Nucleus accumbens (tissue), 56 donors: Measurements from ENCODE around the gene CD52.
A peak's percentile ranks its signal among the peaks of the same experiment; 100 is the strongest.

ENCODE experiments used
- DNase-seq, 56 donors: peaks; one replicate each; lab custom pipeline; 2025; lab: John Stamatoyannopoulos, UW

CD52 gene

DNA sequence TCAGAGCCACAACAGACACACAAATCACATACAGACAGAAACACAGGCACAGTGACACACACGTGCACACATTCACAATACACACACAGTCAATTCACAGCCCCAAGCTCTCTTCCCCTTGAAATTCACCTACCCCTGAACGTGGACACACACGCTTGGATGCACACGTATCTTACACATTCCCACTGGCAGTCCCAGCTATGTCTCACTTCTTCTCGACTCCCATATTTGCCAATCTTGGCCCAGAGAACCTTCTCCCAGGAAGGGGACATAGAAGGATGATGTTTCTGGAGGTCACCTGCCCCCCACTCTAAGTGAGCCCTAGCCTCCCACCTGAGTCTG is 34.6 kb downstream of the CD52 start:
- no peak for DNase-seq

DNA sequence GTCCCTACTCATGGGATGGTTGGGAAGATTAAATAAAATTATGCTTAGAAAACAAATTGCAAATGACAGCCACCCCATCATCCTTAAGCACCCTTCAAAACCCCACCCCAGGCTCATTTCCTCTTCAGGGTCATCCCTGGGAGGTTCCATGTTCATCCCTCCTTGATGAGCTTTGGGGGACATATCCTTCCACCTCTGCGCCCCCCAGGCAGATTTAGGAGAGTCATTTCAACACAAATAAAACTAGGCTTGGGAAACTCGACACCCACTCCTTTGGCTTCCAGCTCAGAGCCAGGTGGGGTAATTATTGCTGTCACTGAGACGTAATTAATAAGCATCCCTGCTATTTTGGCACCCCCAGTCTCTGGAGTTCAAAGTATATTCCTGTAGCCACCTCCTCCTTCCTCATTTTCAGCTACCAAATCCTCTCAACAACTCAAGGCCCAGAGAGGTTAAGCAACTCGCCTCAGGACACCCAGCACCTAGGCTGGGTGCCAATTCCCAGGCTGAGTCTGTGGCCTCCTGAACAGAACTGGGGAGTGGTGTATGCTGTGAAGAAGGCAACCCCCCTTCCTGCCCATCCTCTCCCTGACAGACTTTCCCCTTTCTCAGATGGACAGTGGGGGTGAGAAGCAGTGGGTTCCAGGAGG is 35.6 kb downstream of the CD52 start:
- no peak for DNase-seq

DNA sequence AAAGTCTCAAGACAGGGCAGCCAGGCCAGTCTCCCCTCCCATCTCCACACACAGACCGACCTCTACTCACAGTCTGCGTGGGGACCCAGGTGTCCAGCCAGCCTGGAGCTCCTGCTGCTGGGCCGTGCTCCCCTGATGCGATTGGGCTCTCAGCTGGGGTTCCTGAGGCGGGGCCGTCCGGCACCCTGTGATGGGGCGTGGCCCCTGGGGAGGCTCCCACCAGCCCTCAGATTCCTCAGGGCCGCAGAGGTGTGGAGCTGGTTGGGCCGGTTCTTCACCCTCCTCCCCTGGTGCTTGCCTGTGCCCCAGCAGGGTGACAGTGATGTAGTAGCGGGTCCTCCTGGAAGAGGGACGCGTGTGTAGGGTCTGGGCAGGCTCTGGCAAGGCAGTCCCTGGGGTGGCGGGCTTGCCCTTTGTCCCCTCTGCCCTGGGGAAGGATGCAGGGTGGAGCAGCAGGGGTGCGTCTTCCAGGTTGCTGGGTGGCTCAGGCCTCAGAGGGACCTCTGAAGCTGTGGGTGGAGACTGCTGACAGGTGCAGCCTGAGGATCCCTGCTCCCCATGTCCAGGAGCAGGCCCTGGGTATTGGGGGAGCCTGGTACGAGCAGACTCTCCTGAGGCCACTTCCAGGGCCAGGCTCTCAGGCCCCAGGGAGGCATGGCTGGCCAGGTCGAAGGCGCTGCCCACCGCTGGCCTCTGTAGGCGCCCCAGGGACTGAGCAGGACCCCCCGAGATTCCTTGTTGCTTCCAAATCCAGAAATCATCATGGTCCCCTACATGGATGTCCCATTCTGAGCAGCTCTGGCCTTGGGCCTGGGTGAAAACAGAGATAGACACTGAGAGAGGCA is 36.4 kb downstream of the CD52 start, which contains the start of gene CRYBG2:
CRYBG2 (minus strand) TSS at position 155 of the 845 bp plus-strand sequence. CDS start 7,473 bp downstream, outside the sequence.
- DNase-seq = no peak

- DNase-seq = no peak
Observed at GRCh38 chr1:26354972-26355371, 37.2 kb downstream of the CD52 start.

DNA sequence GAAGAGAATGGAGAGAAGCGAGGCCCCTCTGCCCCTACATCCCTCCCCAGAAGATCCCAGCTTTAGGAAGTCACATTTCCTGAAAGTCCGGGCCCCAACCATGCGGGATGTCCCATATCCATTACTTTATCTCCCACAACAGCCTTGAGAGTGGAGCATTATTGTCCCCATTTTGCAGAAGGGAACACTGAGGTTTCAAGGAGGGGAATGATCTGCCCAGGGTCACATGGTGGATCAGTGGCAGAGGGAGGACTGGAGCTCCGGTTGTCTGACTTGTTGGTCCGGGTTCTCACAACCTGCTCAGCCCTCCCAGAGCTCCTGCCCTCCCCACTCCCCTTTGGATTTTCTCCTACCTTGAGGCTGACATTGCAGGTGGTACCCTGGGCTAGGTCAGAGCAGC is 38.3 kb downstream of the CD52 start:
- no peak for DNase-seq

- DNase-seq = no peak
Observed at GRCh38 chr1:26357121-26357602, 39.4 kb downstream of the CD52 start.

GRCh38 chr1:26358411-26359384 is 40.9 kb downstream of the CD52 start:
- no peak for DNase-seq

DNA sequence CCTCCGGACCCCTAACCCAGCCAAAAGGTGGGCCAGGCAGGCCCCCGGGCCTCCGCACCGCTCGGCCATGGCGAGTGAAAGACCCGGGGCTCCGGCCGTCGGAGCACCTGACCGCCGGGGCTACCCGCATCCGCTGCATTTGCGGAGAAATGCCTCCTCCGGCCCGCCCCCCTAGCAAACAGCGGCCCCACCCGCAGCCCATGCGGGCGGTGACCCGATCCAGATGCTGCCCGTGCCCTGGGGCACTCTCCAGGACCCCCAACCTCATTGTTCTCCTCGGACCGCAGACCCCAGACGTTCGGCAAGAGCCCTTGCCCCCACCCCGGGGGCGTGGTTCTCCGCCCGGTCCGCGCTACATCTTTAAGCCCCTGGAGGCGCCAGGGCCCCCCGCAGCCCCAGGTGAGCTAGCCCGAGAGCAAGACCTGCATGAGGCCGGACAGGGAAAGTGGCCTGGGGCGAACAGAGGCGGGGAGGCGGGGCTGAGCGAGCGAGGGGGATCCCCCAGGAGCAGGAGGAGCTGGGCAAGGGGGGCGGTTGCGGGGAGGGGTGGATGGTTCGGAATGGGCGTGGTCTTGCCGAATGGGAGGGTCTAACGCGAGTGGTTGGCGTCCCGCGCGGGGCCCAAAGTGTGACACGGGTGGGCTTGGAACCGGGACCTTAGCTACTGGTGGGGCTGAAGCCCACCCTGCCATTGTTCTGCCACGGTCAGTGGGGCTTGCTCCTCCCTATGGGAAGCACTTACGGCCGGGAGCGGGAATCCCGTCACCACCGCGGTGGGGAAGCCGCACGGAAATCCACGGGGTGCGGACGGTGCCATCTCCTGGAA is 42.4 kb downstream of the CD52 start:
- no peak for DNase-seq

DNA sequence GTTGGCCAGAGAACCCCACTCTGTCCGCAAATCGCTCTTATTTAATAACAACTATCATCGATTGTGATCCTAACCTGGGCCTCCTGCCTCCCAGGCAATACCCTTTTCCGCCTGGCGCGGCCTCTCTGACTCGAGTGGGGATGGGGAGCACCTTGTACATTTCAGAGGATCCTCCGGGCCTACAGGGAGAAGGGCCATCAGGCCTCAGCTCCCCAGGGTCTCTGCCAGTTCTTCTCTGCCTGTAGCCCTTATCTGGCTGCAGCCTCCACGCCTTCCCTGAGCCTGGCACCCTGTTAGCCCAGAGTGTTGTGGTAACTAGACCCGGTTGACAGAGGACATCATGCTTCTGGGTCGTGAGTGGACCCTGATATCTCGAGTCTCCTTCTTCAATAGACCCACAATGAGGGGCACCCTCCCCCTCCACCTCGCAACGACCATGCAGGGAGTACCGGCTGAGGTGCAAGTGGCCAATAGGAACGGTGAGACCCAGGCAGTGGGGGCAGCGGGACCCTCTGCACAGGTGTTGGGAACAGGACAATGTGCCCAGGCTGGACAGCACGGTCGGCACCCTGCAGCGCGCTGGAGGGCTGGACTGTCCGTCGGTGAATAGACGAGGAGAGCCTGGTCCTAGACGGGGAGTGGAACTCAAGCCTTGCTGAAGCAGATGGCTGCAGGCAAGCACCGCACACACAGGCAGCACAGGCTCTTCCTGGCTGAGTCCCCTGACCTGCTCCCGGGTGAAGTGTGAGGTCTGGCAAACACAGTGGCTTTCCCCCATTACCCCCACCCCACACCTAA is 43.2 kb downstream of the CD52 start:
- no peak for DNase-seq

GRCh38 chr1:26361605-26362122 is 43.9 kb downstream of the CD52 start:
- DNase-seq = no peak

GRCh38 chr1:26362331-26362730 is 44.6 kb downstream of the CD52 start:
- DNase-seq = no peak

DNA sequence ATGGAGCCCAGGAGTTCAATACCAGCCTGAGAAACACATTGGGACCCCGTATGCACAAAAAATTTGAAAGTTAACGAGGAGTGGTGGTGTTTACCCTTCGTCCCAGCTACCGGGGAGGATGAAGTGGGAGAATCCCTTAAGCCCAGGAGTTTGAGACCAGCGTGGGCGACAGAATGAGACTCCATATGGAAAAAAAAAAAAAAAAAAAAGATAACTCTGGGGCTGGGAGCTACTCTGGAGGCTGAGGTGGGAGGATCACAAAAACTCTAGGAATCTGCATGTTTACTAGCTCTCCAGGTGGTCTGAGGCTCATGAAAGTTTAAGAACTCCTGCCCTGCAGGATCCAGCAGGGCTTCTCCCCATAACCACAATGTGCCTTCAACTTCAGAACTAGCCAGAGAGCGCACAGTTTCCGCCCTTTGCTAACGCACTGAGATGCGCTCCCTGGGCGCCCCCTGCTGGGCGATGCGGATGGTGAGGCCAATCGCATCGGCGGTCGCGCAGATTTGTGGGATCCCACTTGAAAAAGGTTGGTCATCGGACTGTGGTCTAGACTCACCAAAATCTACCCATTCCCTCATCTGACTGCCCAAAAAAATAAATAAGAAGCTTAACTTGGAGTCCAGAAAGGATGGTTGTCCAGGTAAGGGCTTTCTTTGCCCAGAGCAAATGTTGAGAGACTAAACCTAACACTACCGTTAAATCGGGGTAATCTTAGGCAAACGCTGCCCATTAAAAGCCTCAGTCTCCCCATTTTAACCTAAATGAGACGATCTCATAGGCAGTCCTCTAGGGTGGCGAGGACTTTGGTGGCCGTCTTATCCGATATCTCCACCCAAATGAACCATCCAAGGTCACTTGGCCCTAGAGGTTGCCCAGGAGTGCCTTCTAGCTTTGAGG is 46.0 kb downstream of the CD52 start:
- peak in 37 of 56 donors; percentile 2 to 73 (median 24) for DNase-seq

GRCh38 chr1:26364956-26365355 is 47.2 kb downstream of the CD52 start:
- DNase-seq = peak in 7 of 56 donors; percentile 3 to 28 (median 9)

GRCh38 chr1:26367441-26367840 is 49.7 kb downstream of the CD52 start:
- no peak for DNase-seq

DNA sequence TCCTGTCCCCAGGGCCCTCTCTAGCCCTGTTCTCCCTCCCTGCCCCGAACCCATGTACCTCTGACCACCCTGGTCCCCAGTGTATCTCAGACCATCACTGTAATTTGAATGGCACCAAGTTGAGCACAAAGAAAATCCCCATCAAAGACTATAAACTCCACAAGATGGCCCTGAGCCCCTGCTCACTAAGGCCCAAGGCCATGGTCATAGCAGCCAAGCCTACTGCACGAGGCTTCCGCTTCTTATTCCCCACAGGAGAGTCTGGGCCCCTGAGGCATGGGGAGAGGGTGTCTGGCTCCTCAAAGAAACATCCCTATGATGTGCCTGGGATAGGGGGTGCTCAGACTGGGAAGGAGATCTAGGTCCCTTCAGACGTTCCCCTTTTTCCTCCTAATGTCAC is 50.2 kb downstream of the CD52 start:
- no peak for DNase-seq

- DNase-seq = no peak
Observed at GRCh38 chr1:26368486-26368885, 50.7 kb downstream of the CD52 start.
